MM.1S (cell line): ENCODE results near the gene PLEKHA7.
"Not testable (repeated sequence)": the region's sequence is repeated elsewhere in the genome, so short reads cannot be mapped to it uniquely, and the experiment has no call there.

ENCODE experiments used
- DNase-seq: peaks from one replicate; pipeline ENCODE4 v3.0.0-alpha.2; 2015
- H2AFZ ChIP-seq: fragments of 300-600 bp; sonication (generic); 2 replicates; pipeline ENCODE4 v1.6.0; 2016; ENCODE audit warnings: antibody characterized with exemption, low read length
- H3F3A ChIP-seq: fragments of 300-600 bp; sonication (generic); 2 replicates; pipeline ENCODE4 v1.6.1; 2016; ENCODE audit warnings: mild to moderate bottlenecking, antibody characterized with exemption, low read length, moderate library complexity, mixed read lengths; ENCODE audit not compliant: insufficient read depth
- H3K27ac ChIP-seq: fragments of 300-600 bp; sonication (generic); 2 replicates; pipeline ENCODE4 v1.5.1; 2016; ENCODE audit warnings: mild to moderate bottlenecking, low read length
- H3K27me3 ChIP-seq: fragments of 300-600 bp; sonication (generic); replicated peaks from 2 replicates; pipeline ENCODE4 v1.6.0; 2016; ENCODE audit warnings: low read length; ENCODE audit not compliant: insufficient read depth
- H3K36me3 ChIP-seq: fragments of 300-600 bp; sonication (generic); replicated peaks from 2 replicates; pipeline ENCODE4 v1.6.1; 2016; ENCODE audit warnings: mild to moderate bottlenecking, low read length, mixed read lengths; ENCODE audit not compliant: insufficient read depth
- H3K4me1 ChIP-seq: fragments of 300-600 bp; sonication (generic); 2 replicates; pipeline ENCODE4 v1.6.1; 2016; ENCODE audit warnings: low read length, mixed read lengths
- H3K4me2 ChIP-seq: fragments of 300-600 bp; sonication (generic); 2 replicates; pipeline ENCODE4 v1.6.0; 2016; ENCODE audit warnings: low read depth, low read length
- H3K4me3 ChIP-seq: fragments of 300-600 bp; sonication (generic); 2 replicates; pipeline ENCODE4 v1.5.1; 2016; ENCODE audit warnings: low read length, mixed read lengths
- H3K79me2 ChIP-seq: fragments of 300-600 bp; sonication (generic); 2 replicates; pipeline ENCODE4 v1.6.1; 2016; ENCODE audit warnings: mixed run types, low read length, mixed read lengths
- H3K9ac ChIP-seq: fragments of 300-600 bp; sonication (generic); 2 replicates; pipeline ENCODE4 v1.6.1; 2016; ENCODE audit warnings: low read length, mixed read lengths
- H3K9me2 ChIP-seq: fragments of 300-600 bp; sonication (generic); replicated peaks from 2 replicates; pipeline ENCODE4 v1.6.1; 2016; ENCODE audit warnings: mild to moderate bottlenecking, low read length, mixed read lengths; ENCODE audit not compliant: insufficient read depth
- H3K9me3 ChIP-seq: fragments of 300-600 bp; sonication (generic); replicated peaks from 2 replicates; pipeline ENCODE4 v1.6.1; 2016; ENCODE audit warnings: mild to moderate bottlenecking, low read length, mixed read lengths; ENCODE audit not compliant: insufficient read depth
- H4K20me1 ChIP-seq: fragments of 300-600 bp; sonication (generic); 2 replicates; pipeline ENCODE4 v1.6.1; 2016; ENCODE audit warnings: mild to moderate bottlenecking, low read length, moderate library complexity, mixed read lengths; ENCODE audit not compliant: insufficient read depth
- EZH2 ChIP-seq: fragments of 300-600 bp; sonication (generic); optimal IDR thresholded peaks from 2 replicates; pipeline ENCODE3; 2017; ENCODE audit warnings: low read depth, mild to moderate bottlenecking, antibody characterized with exemption, low read length, mixed read lengths
- EZH2phosphoT487 ChIP-seq: fragments of 300-600 bp; sonication (generic); IDR thresholded peaks from 2 replicates; pipeline ENCODE4 v1.6.1; 2018; ENCODE audit warnings: antibody characterized with exemption, low read length
- TF ChIP-seq, protein P1 (sequence below): fragments of 300-600 bp; sonication (generic); IDR thresholded peaks from 2 replicates; pipeline ENCODE4 v1.5.1; 2016; ENCODE audit warnings: antibody characterized with exemption, low read length, mixed read lengths

The PLEKHA7 gene

DNA sequence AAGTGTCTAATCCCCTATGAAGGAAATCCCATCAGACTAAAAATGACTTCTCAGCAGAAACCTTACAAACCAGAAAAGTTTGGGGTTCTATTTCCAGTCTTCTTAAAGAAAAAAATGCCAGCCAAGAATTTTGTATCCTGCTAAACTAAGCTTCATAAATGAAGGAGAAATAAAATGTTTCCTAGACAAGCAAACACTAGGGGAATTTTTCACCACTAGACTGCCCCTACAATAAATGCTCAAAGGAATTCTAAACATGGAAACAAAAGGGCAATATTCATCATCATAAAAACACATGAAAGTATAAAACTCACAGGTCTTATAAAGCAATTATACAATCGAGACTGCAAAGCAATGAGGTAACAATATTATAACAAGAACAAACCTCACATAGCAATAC is 124.3 kb downstream of the PLEKHA7 start:
- Histone ChIP-seq H2AFZ (no peak overlapping the region), H3K9me2 (no peaks in the 10 kb centered on the region), H4K20me1 (no peaks in the 10 kb centered on the region), H3K27ac (no peak overlapping the region), H3F3A (no peaks in the 10 kb centered on the region), H3K9me3 (no peaks in the 10 kb centered on the region), H3K4me3 (no peak overlapping the region), H3K27me3 (no peaks in the 10 kb centered on the region), H3K36me3 (no peaks in the 10 kb centered on the region), H3K79me2 (peaks cover 60% of the 10 kb centered on the region), H3K4me1 (0 out of 2 replicates have a peak, but pooled peaks cover under 1% of the 10 kb centered on the region), H3K4me2 (no peak overlapping the region), H3K9ac (no peak overlapping the region)
- no peak for TF ChIP-seq EZH2phosphoT487
- TF ChIP-seq, protein P1, sequence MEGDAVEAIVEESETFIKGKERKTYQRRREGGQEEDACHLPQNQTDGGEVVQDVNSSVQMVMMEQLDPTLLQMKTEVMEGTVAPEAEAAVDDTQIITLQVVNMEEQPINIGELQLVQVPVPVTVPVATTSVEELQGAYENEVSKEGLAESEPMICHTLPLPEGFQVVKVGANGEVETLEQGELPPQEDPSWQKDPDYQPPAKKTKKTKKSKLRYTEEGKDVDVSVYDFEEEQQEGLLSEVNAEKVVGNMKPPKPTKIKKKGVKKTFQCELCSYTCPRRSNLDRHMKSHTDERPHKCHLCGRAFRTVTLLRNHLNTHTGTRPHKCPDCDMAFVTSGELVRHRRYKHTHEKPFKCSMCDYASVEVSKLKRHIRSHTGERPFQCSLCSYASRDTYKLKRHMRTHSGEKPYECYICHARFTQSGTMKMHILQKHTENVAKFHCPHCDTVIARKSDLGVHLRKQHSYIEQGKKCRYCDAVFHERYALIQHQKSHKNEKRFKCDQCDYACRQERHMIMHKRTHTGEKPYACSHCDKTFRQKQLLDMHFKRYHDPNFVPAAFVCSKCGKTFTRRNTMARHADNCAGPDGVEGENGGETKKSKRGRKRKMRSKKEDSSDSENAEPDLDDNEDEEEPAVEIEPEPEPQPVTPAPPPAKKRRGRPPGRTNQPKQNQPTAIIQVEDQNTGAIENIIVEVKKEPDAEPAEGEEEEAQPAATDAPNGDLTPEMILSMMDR: no peak
- TF ChIP-seq EZH2: no peak
- DNase-seq: no peak

DNA sequence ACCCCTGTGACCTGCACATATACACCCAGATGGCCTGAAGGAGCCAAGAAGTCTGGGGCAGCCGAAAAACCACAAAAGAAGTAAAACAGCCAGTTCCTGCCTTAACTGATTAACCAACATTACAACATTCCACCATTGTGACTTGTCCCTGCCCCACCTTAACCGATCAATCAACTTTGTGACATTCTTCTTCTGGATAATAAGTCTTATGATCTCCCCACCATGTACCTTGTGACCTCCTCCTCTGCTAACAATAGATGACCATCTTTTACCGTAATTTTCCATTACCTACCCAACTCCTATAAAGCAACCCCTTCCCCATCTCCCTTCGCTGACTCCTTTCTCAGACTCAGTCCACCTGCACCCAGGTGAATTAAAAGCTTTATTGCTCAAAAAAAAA is 125.2 kb downstream of the PLEKHA7 start:
- not testable (repeated sequence) for H3K4me2 ChIP-seq, H3K27me3 ChIP-seq, H3K36me3 ChIP-seq, H3F3A ChIP-seq, H2AFZ ChIP-seq, H4K20me1 ChIP-seq, H3K9me2 ChIP-seq, H3K4me1 ChIP-seq, DNase-seq, H3K9me3 ChIP-seq, H3K4me3 ChIP-seq, H3K27ac ChIP-seq, H3K9ac ChIP-seq
- H3K79me2 ChIP-seq: peaks cover 58% of the 10 kb centered on the region

DNA sequence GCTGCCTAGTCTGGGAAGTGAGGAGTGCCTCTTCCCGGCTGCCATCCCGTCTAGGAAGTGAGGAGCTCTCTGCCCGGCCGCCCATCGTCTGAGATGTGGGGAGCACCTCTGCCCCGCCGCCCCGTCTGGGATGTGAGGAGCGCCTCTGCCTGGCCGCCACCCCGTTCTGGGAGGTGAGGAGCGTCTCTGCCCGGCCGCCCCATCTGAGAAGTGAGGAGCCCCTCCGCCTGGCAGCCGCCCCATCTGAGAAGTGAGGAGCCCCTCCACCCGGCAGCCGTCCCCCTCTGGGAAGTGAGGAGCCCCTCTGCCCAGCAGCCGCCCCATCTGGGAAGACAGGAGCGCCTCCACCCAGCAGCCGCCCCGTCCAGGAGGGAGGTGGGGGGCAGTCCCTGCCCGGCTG is 126.3 kb downstream of the PLEKHA7 start:
- not testable (repeated sequence) for H3K9ac ChIP-seq, H3K9me2 ChIP-seq, H4K20me1 ChIP-seq, H3K36me3 ChIP-seq, H3K4me3 ChIP-seq, H2AFZ ChIP-seq, H3K9me3 ChIP-seq, H3K27me3 ChIP-seq, H3F3A ChIP-seq, DNase-seq, H3K4me2 ChIP-seq, H3K27ac ChIP-seq
- H3K4me1 ChIP-seq: peaks cover 11% of the 10 kb centered on the region; the same call in 1 of the 2 replicates
- H3K79me2 ChIP-seq: peaks cover 56% of the 10 kb centered on the region

DNA sequence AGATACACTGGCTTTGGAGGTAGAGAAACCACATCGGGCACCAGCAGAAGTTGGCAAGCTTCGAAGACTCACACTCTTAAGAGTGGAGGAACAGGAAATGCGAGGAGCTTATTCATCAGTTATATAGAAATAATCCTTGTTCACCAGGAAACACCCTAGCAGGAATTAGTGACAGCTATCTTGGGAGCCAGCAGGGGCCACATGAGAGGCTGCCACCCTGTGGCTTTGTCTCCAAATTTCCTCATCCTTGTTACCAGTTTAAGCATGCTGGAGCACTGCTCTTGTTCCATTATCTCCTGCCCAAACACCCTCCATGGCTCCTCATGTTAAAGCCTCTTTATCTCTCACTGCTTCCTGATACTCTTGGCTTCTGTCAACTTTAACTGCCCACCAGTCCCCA is 131.0 kb downstream of the PLEKHA7 start:
- H3F3A ChIP-seq: peaks cover 29% of the 10 kb centered on the region
- no peak overlapping the region for H3K4me3 ChIP-seq
- H3K4me1 ChIP-seq: peaks cover 34% of the 10 kb centered on the region
- H3K27me3 ChIP-seq: no peaks in the 10 kb centered on the region
- H3K27ac ChIP-seq: peak overlapping the region; percentile 7; the same call in 1 of the 2 replicates
- H3K9ac ChIP-seq: no peak overlapping the region
- H3K4me2 ChIP-seq: peak overlapping the region; percentile 9; the same call in 1 of the 2 replicates
- H3K9me2 ChIP-seq: no peaks in the 10 kb centered on the region
- H2AFZ ChIP-seq: no peak overlapping the region
- H3K36me3 ChIP-seq: no peaks in the 10 kb centered on the region
- H3K79me2 ChIP-seq: peaks cover 65% of the 10 kb centered on the region
- no peaks in the 10 kb centered on the region for H4K20me1 ChIP-seq
- DNase-seq: no peak
- no peaks in the 10 kb centered on the region for H3K9me3 ChIP-seq
- no peak for TF ChIP-seq EZH2
- TF ChIP-seq EZH2phosphoT487: no peak
- TF ChIP-seq, protein P1: peak; percentile 16; the same call in 1 of the 2 replicates
